EL (cell line): Measurements from ENCODE around the gene SLFNL1.

Experiments used
- DNase-seq: peaks from one replicate; pipeline ENCODE4 v3.0.0-alpha.2; 2016

SLFNL1 gene

DNA sequence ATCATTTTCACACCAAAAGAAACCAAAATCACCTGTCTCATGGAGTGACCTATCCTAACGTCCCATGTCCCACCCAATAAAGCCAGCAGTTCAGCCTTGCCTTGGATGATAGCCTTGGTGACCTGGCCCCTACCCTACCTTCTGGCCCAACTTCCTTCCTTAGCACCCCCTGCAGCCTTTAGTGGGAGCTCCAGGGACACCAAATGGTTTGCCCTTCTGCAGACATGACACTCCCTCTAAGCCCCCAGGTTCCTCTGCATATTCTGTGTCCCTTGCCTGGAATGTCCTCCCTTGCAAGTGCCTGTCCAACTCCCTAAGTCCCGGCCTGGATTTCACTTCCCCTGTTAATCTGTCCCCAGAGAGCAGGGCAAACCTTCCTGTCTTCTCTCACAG is 2.2 kb downstream of the SLFNL1 start:
- DNase-seq = no peak

- no peak for DNase-seq
Observed at GRCh38 chr1:41018018-41018410, 3.5 kb downstream of the SLFNL1 start.

DNA sequence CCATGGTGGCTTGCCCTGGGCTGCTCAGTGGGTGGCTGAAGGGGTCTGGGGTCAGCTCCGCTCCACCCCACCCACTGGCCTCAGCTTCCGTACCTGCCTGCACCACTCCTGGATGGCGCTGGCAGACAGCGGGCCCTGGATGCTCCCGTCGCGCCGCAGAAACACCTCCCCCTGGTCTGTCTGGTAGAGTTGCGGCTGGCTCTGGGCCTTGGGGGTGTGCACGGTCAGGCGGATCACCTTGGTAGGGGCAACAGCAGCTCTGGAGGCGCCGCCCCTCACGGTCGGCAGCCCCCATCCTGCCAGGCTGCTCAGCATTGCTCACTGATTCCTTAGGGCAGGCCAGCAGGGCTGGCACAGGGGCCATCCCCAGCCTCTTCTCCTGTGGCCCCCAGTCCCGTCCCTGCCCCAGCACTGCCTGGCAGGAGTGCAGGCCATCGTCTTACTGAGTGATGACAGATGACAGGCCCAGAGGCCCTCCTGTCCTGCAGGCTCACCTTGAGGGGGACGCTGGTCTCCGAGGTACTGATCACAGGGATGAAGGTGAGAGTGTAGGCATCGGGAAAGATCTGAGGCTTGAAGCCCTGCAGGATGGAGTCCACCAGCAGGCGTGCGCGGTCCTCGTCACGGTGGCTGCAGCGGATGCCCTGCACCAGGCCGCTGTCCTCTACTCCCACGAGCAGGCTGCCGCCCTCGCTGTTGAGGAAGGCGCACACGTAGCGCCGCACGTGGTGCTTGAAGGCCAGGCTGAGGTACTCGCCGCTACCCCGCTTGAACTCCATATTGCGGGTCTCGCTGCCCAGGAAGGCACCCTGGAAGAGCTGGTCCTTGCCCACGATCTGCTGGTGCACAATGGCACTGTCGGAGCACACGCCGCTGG is 4.1 kb downstream of the SLFNL1 start:
- DNase-seq = no peak

- DNase-seq = no peak
Observed at GRCh38 chr1:41015897-41016470, 5.5 kb downstream of the SLFNL1 start.

DNA sequence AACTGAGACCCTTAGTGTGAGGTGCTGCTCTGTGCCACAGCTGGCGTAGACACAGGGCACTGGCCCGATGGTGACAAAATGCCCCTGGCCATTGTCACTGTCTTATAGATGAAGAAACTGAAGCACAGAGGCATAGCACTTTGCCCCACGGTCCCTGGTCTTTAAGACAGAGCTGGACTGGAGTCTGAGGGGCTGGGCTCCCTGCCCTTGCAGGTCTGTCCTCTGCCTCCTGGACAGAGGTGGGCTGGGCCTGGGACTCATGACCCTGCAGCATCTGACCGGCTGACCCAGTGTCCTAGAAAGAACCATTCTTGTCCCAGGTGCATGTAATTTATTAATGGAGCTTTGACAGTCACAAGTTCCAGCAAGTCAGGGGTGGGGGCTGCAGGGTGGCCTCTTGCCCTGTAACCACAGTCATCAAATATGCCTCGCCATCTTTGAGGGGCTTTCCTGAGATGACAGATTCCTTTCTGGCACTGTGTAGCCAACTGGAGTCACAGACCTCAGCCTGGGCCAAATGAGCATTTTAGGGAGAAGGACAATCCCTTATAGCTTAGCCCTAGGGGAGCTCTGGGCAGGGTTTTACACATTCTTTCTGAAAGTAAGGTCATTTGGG is 6.1 kb downstream of the SLFNL1 start:
- no peak for DNase-seq

GRCh38 chr1:41014871-41015270 is 6.7 kb downstream of the SLFNL1 start:
- DNase-seq = no peak

- no peak for DNase-seq
Observed at GRCh38 chr1:41013796-41014195, 7.7 kb downstream of the SLFNL1 start.

GRCh38 chr1:41013024-41013423 is 8.5 kb downstream of the SLFNL1 start:
- no peak for DNase-seq

DNA sequence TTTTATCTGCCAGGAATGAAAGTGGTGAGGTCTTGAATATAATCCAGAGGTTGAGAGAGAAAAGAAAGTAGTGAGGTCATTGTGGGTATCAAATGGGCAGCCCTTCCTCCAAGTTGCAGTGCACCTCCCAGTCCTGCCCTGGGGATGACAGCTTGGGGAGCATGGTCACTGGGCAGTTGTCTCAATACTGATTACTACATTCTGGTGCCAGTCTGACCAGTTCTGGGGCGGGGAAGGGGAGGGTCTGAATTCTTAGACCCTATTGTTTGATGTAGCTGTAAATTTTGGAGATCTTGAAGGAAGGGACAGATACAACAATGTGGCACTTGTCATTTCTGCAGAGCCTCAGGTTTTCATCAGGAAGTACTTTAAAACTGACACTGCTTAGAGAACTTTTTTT is 11.2 kb downstream of the SLFNL1 start:
- no peak for DNase-seq

GRCh38 chr1:41009466-41009865 is 12.1 kb downstream of the SLFNL1 start:
- DNase-seq = no peak

- DNase-seq = no peak
Observed at GRCh38 chr1:41006942-41007865, 14.3 kb downstream of the SLFNL1 start.

DNA sequence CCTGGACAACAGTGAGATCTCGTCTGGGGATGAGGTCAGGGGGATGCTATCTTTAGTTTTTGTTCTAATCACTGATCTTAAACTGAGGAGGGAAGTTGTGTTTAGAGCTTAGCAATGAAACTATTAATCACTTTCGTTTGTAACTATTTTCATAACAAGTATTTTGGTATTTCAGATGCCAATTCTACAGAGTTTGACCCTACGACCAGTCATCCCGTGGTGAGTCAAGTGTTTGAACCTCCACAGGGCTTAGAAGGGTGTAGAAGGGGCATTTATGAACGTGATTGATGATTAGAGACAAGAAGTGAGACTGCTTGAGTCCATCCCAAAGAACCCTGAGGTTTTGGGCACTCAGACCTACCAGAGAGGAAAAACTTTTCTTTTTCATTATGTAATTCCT is 15.6 kb downstream of the SLFNL1 start:
- DNase-seq = peak; percentile 52

DNA sequence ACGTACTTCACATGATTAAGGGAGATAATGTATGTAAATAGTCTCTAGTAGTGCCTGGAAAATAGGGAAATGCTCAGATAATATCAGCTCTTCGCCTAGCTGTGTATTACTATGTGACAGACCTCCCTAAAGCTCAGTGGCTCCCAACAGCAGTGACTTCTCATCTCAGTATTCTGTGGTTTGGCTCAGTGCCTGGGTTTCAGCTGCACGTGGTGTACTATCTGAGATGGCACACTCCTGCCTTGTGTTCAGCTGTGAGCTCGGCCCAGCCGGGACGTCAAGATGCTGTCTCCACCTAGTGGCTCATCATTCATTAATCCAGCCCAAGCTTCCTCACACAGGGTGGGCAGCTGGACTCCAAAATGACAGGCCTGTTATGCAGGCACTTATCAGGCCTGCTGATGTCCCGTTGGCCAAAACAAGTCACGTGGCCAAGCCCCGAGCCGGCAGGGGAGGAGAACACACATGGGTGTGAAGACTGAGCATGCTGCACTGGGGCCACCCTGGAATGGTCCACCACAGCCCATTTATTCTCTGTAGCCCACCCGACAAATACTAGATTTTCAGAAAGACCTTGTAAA is 17.8 kb downstream of the SLFNL1 start:
- peak; percentile 100 for DNase-seq

- DNase-seq = no peak
Observed at GRCh38 chr1:41003127-41003639, 18.3 kb downstream of the SLFNL1 start.

- DNase-seq = no peak
Observed at GRCh38 chr1:40998668-40999067, 22.9 kb downstream of the SLFNL1 start.

DNA sequence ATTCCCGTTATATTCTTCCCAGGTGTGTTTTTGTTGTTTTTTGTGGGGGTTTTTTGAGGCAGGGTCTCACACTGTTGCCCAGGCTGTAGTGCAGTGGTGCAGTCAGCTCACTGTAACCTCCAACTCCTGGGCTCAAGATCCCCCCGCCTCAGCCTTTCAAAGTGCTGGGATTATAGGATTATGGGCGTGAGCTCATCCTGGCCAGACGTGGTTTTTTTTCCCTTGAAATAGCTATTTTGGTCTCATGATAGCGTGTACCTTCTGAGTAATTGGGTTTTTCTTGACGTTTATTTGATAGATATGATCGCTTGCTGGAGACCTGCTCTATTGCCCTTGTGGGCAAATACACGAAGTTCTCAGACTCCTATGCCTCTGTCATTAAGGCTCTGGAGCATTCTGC is 24.4 kb downstream of the SLFNL1 start:
- no peak for DNase-seq

DNA sequence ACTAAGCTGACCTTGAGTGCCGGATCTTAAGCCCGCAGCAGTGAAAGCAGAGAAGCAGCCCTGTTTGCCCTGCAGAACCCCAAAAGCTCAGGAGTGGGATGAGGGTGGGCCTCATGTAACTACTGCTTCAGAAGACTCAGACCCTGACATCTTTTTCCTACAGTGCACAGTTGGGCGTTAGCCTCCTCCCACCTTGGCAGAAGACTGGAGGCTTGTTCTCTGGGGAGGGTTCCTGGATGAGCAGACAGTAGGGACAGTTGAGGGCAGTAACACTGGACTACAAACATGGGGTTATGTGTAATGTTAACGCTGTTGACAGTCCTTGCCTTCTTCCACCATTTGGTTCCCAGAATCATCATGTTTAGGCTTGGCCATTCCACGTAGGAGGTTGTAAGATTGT is 32.5 kb downstream of the SLFNL1 start:
- no peak for DNase-seq

- DNase-seq = no peak
Observed at GRCh38 chr1:40988280-40988679, 33.2 kb downstream of the SLFNL1 start.

DNA sequence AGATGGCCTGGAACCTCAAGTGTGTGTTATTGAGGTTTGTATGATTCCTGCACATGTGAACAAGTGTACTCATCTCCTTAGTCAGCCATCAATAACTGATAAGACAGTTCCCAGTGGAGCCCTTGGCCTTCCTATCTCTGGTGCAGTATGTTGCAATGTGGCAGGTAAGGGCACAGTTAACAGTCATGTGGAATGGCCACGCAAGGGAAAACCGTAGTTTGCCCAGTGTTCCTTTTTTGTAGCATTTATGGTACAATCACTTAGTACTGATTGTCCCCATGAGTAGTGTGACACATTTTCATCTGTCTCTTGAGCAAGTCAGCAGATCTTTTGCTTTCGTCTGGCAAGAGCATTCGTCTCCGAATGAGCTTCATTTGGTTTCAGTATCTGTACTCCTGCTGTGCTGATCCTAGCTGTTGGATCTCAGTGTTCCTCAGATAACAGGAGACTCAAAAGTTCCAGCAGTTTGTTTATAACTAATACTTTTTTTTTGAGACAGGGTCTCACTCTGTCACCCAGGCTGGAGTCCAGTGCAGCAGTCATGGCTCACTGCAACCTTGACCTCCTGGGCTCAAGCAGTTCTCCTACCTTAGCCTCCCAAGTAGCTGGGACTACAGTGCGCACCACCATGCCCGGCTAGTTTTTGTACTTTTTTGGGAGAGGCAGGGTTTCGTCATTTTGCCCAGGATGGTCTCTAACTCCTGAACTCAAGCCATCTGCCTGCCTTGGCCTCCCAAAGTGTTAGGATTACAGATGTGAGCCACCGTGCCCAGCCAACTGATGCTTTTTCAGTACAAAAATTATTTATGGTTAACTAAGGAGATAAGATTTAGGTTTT is 33.9 kb downstream of the SLFNL1 start:
- no peak for DNase-seq

DNA sequence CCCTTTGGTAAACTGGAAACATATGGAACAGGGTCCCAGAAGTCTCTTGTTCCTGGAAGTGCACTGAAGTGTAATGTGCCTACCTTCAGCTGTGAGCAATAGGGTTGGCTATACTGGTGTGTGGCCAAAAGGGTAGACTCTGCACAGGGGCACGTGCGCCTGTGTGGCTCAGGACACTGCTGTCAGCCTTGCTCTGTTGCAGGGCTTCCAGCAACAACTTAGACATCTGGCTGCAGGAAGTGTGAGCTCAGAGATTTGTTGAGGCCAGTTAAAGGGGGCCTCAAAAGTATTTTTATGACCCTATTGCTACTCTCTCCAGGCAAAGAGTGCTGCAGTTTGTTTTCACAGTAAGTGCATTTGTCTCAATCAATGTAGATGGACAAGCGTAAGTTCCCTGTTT is 34.6 kb downstream of the SLFNL1 start:
- DNase-seq = no peak

DNA sequence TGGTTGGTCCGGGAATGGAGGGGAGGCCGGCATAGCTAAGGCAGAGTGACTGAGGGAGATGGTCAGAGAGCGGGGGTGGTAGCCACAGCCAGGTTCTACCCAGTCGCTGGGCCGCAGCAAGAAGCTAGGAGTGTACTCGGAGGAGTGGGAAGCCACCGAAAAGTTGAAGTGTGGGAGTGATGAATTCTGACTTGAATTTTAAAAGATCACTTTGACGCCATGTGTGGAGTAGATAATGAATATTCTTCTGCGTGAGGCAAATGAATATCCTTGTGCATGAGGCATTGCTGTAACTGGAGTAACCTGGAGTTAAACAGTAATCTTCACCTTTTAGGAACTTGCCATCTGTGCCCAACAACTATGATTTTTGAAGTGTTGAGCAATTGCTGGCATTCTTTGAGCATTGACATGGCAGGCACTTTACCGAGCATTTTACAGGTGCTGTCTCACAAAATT is 35.2 kb downstream of the SLFNL1 start:
- DNase-seq = no peak
